Epithelial cell of esophagus (primary cell): Measurements from ENCODE around the gene GDAP2.

Experiments used
- DNase-seq: peaks from one replicate; pipeline ENCODE4 v3.0.0; 2010; ENCODE audit warnings: low read depth
- H3K4me3 ChIP-seq: 2 replicates; pipeline ENCODE4 v1.5.1; 2011; ENCODE audit warnings: mild to moderate bottlenecking, low read length, control low read depth
- CTCF ChIP-seq: IDR thresholded peaks from 2 replicates; pipeline ENCODE4 v1.5.1; 2011; ENCODE audit warnings: low read depth, mild to moderate bottlenecking, low read length, control low read depth, inconsistent platforms; ENCODE audit not compliant: insufficient read depth; ENCODE audit errors: missing control alignments

The GDAP2 gene

GRCh38 chr1:117814856-117815797 is 114.3 kb downstream of the GDAP2 start:
- no peak overlapping the region for H3K4me3 ChIP-seq
- no peak for TF ChIP-seq CTCF
- DNase-seq = no peak
